Activated gamma-delta T cell treated with anti-CD3 and anti-CD28 coated beads, Interleukin-2, amount 50 U/mL, for 16 hours (primary cell): Measurements from ENCODE around the gene RILP.
A peak's percentile ranks its signal among the peaks of the same experiment; 100 is the strongest.

Experiments used
- DNase-seq: peaks from one replicate; pipeline ENCODE4 v3.0.0-alpha.2; 2020; ENCODE audit warnings: low read depth

The RILP gene

GRCh38 chr17:1647802-1648171, 1.9 kb downstream of the RILP start:
- DNase-seq: no peak

- no peak for DNase-seq
Measured at GRCh38 chr17:1646199-1646875, 3.3 kb downstream of the RILP start.

GRCh38 chr17:1645207-1646171, 4.2 kb downstream of the RILP start, which contains the start of gene SCARF1:
TSS of gene SCARF1 (minus strand) at chr17:1645732. CDS start at chr17:1645697, 35 bp downstream.
- no peak for DNase-seq

- DNase-seq: no peak
Measured at GRCh38 chr17:1644493-1645206, 5.0 kb downstream of the RILP start.

DNA sequence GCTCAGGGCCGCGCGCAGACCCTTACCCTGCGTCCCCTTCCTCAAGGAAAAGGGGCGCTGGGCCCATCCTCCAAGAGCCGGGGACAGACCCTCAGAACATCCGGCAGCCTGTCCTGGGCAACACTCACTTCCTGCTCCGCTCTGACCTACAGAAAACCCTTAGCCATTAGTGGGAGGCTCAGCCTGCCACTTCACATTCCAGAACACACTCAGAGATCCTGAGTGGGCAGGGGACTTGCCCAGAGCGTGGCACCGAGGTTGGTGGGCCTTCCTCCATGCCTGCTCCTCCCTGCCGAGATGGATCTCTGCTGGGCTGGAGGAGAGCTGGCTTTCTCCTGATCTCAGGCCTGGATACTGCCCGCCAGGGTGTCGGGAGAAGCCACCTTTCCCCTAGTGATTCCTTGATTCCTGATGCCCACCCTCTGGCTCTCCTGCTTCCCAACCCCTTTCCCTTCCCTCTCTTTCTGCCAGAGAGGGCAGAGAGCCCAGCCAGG, 5.6 kb downstream of the RILP start:
- no peak for DNase-seq

- no peak for DNase-seq
Measured at GRCh38 chr17:1643293-1643998, 6.2 kb downstream of the RILP start.

GRCh38 chr17:1641065-1641403, 8.6 kb downstream of the RILP start:
- DNase-seq: no peak

DNA sequence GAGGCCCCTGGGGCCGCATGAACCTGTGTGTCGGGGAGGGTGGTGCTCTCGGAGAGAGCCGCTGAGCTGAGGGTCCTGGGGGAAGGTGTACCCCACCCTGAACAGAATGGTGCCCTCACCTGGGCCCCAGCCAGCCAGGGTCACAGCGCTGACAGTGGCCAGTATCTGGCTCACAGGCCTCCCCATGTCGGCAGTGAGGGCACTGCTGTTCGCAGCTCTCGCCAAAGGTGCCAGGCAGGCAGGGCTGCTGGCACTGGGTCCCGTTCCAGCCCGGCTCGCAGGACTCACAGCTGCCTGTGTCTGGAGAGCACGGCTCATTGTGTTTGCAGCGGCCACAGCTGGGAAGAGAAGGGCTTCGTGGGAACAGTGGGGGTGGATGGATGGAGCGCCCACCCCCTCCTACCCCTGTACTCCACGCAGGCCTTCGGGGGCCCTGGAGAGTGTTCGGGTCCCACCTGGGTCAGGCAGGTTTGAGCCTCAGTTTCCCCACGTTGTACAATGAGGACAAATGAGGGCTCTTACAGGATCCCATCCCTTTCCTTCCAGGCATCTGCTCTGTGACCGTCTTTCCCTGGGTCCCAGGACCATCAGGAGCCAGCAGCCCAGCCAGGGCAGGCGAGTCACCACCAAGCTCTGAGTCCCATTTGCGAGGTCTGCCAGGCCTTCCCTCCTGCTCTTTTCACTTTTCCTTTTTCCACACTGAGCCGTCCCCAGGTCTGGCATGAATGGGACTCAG, 9.2 kb downstream of the RILP start:
- DNase-seq: no peak

DNA sequence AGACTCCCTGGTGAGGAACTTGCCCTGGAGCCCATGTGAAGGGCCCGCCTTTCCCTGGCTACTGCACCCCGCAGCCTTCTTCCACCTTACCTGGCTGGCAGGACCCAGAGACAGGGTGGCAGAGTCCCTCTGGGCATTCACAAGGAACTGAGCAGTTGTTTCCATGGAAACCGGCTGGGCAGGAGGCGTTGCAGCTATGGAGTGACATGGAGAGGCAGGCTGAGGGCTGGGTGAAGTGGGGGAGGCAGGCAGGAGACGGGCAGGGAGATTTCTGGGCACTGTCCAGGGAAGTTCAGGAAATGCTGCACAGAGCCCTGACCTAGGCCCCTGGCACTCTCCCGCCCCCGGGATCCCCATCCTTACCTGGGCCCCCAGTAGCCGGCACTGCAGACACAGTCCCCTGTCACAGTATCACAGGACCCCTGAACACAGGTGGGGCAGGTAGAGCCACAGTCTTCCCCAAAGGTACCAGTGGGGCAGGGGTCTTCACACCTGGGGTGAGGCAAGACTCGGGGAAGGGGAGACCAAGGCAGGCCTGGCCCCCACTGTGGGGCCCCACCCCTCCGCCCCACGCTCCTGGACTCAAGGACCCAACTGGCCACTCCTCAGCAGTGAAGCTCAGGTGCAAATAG, 10.0 kb downstream of the RILP start:
- no peak for DNase-seq

- no peak for DNase-seq
Measured at GRCh38 chr17:1638624-1639300, 10.9 kb downstream of the RILP start.

DNA sequence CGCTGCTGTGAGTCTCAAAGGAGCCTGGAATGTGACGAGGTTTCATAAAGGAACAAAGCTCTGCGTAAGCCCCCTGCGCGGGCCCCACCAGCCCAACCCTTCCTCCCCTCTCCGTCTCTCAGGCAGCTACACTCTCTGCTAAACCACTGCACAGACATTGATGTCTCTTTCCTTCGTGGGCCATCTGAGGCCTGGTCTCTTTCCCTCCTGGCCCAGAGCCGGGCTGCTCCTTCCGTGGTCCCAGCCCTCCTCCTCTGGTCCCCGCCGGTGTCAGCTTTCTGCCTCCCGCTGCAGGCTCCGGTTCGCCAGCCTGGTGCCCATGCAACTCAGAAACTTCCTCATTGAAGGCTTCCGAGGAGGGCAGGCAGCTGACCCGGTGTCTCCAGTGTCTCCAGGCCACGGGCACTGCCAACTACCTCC, 11.5 kb downstream of the RILP start:
- DNase-seq: no peak

- DNase-seq: no peak
Measured at GRCh38 chr17:1636732-1637285, 12.9 kb downstream of the RILP start.

- DNase-seq: no peak
Measured at GRCh38 chr17:1635675-1636465, 13.8 kb downstream of the RILP start.

DNA sequence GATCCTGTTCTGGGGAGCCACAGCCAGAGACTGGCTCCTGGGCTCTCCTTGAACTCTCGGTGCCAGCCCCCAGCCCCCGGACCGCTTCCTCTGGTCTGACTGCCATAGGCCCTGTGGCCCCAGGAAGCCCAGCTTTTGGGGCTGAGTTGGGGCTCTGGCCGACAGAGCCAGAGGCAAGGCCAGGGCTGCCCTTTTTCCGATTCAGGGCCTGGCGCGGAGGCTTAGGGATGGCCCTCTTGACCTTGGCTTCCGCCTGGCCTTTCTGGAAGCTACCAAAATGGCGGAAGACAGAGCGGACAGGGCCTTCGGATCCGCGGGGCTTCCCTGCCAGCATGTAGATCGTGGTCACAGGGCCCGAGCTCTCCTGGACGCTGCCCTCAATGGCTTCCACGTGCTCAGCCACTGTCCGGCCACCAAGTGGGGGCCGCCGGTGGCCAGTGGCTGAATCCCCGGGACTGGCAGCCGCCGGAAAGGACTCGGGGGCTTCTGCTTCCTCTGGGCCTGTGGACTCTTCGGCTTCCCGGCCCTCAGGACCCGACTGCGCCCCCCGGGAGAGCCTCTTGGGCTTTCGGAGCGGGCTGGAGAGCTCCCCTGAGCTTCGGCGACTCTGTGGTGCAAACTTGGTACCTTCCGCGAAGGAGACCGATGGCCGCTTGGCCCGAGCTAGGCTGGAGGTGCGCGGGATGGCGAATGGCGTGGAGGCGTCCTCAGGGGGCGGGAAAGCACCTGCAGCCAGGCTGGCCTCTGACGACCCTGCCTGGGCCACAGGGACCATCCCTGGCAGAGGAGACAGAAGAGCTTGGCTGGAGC, 14.6 kb downstream of the RILP start:
- no peak for DNase-seq

DNA sequence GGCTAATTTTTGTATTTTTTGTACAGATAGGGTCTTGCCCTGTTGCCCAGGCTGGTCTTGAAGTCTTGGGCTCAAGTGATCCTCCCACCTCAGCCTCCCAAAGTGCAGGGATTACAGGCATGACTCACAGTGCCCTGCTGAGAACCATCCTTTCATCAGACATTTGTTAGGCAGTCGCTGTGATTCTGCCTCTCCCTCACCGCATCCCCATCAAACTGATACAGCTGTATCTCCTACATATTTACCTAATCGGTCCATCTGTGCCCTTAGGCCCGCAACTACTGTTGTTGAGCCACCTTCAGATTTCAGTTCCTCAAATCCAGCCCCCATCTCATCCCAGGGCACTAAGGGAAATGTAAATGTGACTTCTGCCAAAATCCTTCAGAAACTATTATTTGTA, 19.0 kb downstream of the RILP start:
- DNase-seq: no peak

GRCh38 chr17:1629504-1630310, 20.0 kb downstream of the RILP start:
- DNase-seq: peak; percentile 68

GRCh38 chr17:1628856-1629503, 20.7 kb downstream of the RILP start:
- DNase-seq: peak; percentile 87
